GM12875 (cell line): ENCODE results near the gene RUNX1.

Experiments
- H3K4me3 ChIP-seq: one replicate; pipeline ENCODE4 v1.5.1; 2011; ENCODE audit warnings: low read depth, low read length, control low read depth
- CTCF ChIP-seq: IDR thresholded peaks from 2 replicates; pipeline ENCODE4 v1.5.1; 2011; ENCODE audit warnings: low read depth, mild to moderate bottlenecking, control low read depth, inconsistent platforms, low read length, moderate library complexity, borderline replicate concordance; ENCODE audit not compliant: insufficient read depth

The RUNX1 gene

GRCh38 chr21:34857874-34858273 lies 191.2 kb downstream of the RUNX1 start:
- H3K4me3 ChIP-seq: no peak overlapping the region
- peak; percentile 29; the same call in 1 of the 2 replicates for TF ChIP-seq CTCF

- no peak overlapping the region for H3K4me3 ChIP-seq
- no peak for TF ChIP-seq CTCF
Measured at GRCh38 chr21:34857122-34857713, 191.9 kb downstream of the RUNX1 start.

- TF ChIP-seq CTCF: no peak
- H3K4me3 ChIP-seq: no peak overlapping the region
Measured at GRCh38 chr21:34852448-34852847, 196.7 kb downstream of the RUNX1 start.

GRCh38 chr21:34850166-34850690 lies 198.9 kb downstream of the RUNX1 start:
- TF ChIP-seq CTCF: no peak
- H3K4me3 ChIP-seq: no peak overlapping the region

- H3K4me3 ChIP-seq: no peak overlapping the region
- TF ChIP-seq CTCF: no peak
Measured at GRCh38 chr21:34846601-34847112, 202.4 kb downstream of the RUNX1 start.

- H3K4me3 ChIP-seq: no peak overlapping the region
- TF ChIP-seq CTCF: no peak
Measured at GRCh38 chr21:34845521-34846451, 203.3 kb downstream of the RUNX1 start.
